GM19397 (cell line): ENCODE measurements around the gene LRRC37B.
"Not testable (repeated sequence)": the region's sequence is repeated elsewhere in the genome, so short reads cannot be mapped to it uniquely, and the experiment has no call there.

Experiments used
- ATAC-seq: cut with Tn5 transposase; IDR thresholded peaks from one replicate; pipeline ENCODE4 v1.9.1; 2021; ENCODE audit warnings: mild to moderate bottlenecking, moderate library complexity; ENCODE audit not compliant: unreplicated experiment

Gene LRRC37B

GRCh38 chr17:32041306-32041875 is 34.2 kb downstream of the LRRC37B start:
- ATAC-seq = not testable (repeated sequence)

GRCh38 chr17:32042266-32042665 is 35.1 kb downstream of the LRRC37B start:
- ATAC-seq = not testable (repeated sequence)

GRCh38 chr17:32045611-32046010 is 38.4 kb downstream of the LRRC37B start:
- ATAC-seq = not testable (repeated sequence)

GRCh38 chr17:32047663-32048062 is 40.5 kb downstream of the LRRC37B start:
- not testable (repeated sequence) for ATAC-seq

GRCh38 chr17:32054985-32055384 is 47.8 kb downstream of the LRRC37B start:
- ATAC-seq = not testable (repeated sequence)

- not testable (repeated sequence) for ATAC-seq
Observed at GRCh38 chr17:32055425-32055824, 48.2 kb downstream of the LRRC37B start.

- ATAC-seq = not testable (repeated sequence)
Observed at GRCh38 chr17:32056500-32056899, 49.3 kb downstream of the LRRC37B start.

- ATAC-seq = not testable (repeated sequence)
Observed at GRCh38 chr17:32057460-32058105, 50.4 kb downstream of the LRRC37B start.

- not testable (repeated sequence) for ATAC-seq
Observed at GRCh38 chr17:32060695-32061094, 53.5 kb downstream of the LRRC37B start.

GRCh38 chr17:32061840-32062239 is 54.7 kb downstream of the LRRC37B start:
- not testable (repeated sequence) for ATAC-seq

- ATAC-seq = not testable (repeated sequence)
Observed at GRCh38 chr17:32064091-32064490, 56.9 kb downstream of the LRRC37B start.

GRCh38 chr17:32066123-32066680 is 59.0 kb downstream of the LRRC37B start:
- not testable (repeated sequence) for ATAC-seq

GRCh38 chr17:32066863-32067642 is 59.9 kb downstream of the LRRC37B start:
- ATAC-seq = peak; percentile 47

- ATAC-seq = not testable (repeated sequence)
Observed at GRCh38 chr17:32069067-32069466, 61.9 kb downstream of the LRRC37B start.

- peak; percentile 75 for ATAC-seq
Observed at GRCh38 chr17:32071961-32072360, 64.8 kb downstream of the LRRC37B start.

- ATAC-seq = not testable (repeated sequence)
Observed at GRCh38 chr17:32073131-32073530, 65.9 kb downstream of the LRRC37B start.

GRCh38 chr17:32079753-32080152 is 72.6 kb downstream of the LRRC37B start:
- ATAC-seq = not testable (repeated sequence)

GRCh38 chr17:32083550-32083979 is 76.4 kb downstream of the LRRC37B start:
- ATAC-seq = not testable (repeated sequence)

- not testable (repeated sequence) for ATAC-seq
Observed at GRCh38 chr17:32084003-32084941, 77.1 kb downstream of the LRRC37B start.
